Nephron progenitor cell (in vitro differentiated cells): ENCODE results near the gene BCKDHB.

Experiments
- DNase-seq: peaks from one replicate; pipeline ENCODE4 v3.0.0; 2021
- H3K27ac Mint-ChIP-seq: 2 replicates; pipeline ENCODE4 v1.8.0; 2021; ENCODE audit warnings: mild to moderate bottlenecking, moderate library complexity, mixed read lengths
- H3K27me3 Mint-ChIP-seq: 2 replicates; pipeline ENCODE4 v1.8.0; 2021; ENCODE audit warnings: mild to moderate bottlenecking, low read depth, mixed read lengths; ENCODE audit not compliant: poor library complexity
- H3K36me3 Mint-ChIP-seq: 2 replicates; pipeline ENCODE4 v1.8.0; 2021; ENCODE audit warnings: low read depth, mixed read lengths
- H3K4me1 Mint-ChIP-seq: 2 replicates; pipeline ENCODE4 v1.8.0; 2021; ENCODE audit warnings: mixed read lengths
- H3K4me3 Mint-ChIP-seq: 2 replicates; pipeline ENCODE4 v1.8.0; 2021; ENCODE audit warnings: mild to moderate bottlenecking, moderate library complexity, mixed read lengths
- H3K9me3 Mint-ChIP-seq: 2 replicates; pipeline ENCODE4 v1.8.0; 2021; ENCODE audit warnings: mild to moderate bottlenecking, moderate library complexity, mixed read lengths
- TF ChIP-seq, protein P1 (sequence below): fragments of 200-600 bp; sonication (generic); IDR thresholded peaks from 2 replicates; pipeline ENCODE4 v1.5.0; 2021; ENCODE audit warnings: antibody characterized with exemption

Gene BCKDHB

DNA sequence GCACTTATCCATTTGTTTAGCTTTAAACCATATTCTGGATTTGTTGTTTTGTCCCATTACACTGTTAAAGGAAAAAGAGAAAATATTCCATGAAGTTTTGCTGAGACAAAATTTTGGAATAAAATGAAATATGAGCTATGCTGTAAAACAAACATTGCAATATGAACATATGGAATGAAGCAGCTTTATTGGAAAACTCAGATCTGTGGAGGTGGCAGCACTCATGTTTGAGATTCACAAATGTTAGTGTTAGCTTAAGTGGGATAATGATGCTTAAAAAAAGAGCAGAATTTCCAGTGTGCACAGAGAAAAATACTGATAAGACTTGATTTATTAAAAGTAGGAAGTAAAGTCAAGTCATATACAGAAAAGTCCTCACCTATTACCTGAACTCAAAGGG, 196.2 kb downstream of the BCKDHB start:
- TF ChIP-seq, protein P1, sequence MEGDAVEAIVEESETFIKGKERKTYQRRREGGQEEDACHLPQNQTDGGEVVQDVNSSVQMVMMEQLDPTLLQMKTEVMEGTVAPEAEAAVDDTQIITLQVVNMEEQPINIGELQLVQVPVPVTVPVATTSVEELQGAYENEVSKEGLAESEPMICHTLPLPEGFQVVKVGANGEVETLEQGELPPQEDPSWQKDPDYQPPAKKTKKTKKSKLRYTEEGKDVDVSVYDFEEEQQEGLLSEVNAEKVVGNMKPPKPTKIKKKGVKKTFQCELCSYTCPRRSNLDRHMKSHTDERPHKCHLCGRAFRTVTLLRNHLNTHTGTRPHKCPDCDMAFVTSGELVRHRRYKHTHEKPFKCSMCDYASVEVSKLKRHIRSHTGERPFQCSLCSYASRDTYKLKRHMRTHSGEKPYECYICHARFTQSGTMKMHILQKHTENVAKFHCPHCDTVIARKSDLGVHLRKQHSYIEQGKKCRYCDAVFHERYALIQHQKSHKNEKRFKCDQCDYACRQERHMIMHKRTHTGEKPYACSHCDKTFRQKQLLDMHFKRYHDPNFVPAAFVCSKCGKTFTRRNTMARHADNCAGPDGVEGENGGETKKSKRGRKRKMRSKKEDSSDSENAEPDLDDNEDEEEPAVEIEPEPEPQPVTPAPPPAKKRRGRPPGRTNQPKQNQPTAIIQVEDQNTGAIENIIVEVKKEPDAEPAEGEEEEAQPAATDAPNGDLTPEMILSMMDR = no peak
- peaks cover 17% of the 10 kb centered on the region for H3K9me3 Mint-ChIP-seq
- no peak for DNase-seq
- H3K27ac Mint-ChIP-seq = no peak overlapping the region
- no peak overlapping the region for H3K4me3 Mint-ChIP-seq
- no peaks in the 10 kb centered on the region for H3K27me3 Mint-ChIP-seq
- H3K4me1 Mint-ChIP-seq = no peaks in the 10 kb centered on the region
- peaks cover 31% of the 10 kb centered on the region for H3K36me3 Mint-ChIP-seq

DNA sequence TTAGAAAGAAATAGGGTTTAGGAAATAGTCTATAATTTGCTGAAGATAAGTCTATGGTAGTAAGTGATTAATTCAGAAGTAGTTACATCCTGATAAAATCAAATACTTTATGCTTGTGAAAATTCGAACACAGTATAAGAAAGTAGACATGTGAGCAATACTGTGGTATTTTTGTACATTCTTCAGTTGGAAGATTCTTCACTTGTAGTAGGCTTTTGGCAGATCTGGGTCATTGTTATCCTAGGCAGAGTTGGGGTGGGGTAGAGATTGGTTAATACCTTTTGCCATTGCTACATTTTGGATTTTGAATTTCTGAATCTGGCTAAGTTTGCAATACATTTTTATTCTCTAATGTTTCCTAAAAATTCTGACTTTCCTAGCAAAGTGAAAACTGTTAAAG, 197.5 kb downstream of the BCKDHB start:
- DNase-seq = no peak
- H3K36me3 Mint-ChIP-seq = peaks cover 30% of the 10 kb centered on the region
- TF ChIP-seq, protein P1 = no peak
- no peak overlapping the region for H3K27ac Mint-ChIP-seq
- H3K4me1 Mint-ChIP-seq = no peaks in the 10 kb centered on the region
- no peak overlapping the region for H3K4me3 Mint-ChIP-seq
- H3K27me3 Mint-ChIP-seq = no peaks in the 10 kb centered on the region
- peaks cover 17% of the 10 kb centered on the region for H3K9me3 Mint-ChIP-seq

DNA sequence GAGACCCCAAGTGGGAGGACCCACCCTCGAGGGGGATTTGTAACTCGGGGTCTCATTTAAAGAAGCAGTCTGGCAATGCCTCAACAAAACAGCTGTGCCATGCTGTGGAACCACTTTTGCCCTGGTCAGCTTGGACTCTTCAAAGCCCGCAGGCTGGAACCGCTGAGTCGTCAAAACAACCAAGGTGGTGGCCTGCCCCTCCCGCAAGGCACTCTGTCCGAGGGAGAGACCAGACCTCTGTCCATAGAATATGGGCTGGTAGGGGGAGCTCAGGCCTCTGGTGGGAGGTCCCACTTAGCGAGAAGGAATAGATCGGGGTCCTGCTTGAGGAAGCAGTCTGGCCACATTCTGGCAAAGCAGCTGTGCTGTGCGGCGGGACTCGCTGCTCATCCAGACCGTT, 208.1 kb downstream of the BCKDHB start:
- TF ChIP-seq, protein P1 = no peak

DNA sequence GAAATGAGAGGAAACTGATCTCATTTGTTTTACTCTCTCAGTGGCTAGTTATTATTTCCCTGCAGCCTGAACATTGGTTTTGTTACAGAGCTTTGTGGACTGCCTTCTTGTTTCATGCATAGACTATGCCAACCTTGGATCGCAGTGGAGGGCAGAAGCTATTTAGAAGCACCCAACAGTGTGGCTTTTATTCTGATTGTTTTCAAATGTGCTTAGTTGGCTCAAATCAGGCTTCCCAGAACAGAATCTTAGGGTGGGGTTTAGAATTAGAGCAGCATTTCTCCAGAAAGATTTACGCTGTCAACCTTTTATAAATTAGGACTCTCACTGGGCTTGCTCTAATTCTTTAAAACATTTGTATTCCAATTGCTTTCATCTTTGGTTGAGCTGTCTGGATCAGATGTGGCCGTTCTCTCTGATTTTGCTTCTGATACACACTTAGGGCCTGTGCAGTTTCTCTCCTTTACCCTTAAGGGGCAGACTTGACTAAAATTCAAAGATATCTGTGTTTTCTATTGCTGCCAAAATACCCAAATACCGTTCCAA, 210.3 kb downstream of the BCKDHB start:
- TF ChIP-seq, protein P1 = no peak
- Mint-ChIP-seq H3K27ac (no peak overlapping the region), H3K9me3 (peaks cover 25% of the 10 kb centered on the region), H3K4me3 (no peak overlapping the region), H3K4me1 (no peaks in the 10 kb centered on the region), H3K36me3 (peaks cover 25% of the 10 kb centered on the region), H3K27me3 (peaks cover 5% of the 10 kb centered on the region)
- DNase-seq = no peak

More for the DNA sequence above, 208.1 kb downstream of the BCKDHB start:
- Mint-ChIP-seq H3K27me3 (peaks cover 8% of the 10 kb centered on the region), H3K27ac (no peak overlapping the region), H3K4me1 (no peaks in the 10 kb centered on the region), H3K9me3 (peaks cover 45% of the 10 kb centered on the region), H3K4me3 (no peak overlapping the region), H3K36me3 (peaks cover 47% of the 10 kb centered on the region)
- DNase-seq = no peak

DNA sequence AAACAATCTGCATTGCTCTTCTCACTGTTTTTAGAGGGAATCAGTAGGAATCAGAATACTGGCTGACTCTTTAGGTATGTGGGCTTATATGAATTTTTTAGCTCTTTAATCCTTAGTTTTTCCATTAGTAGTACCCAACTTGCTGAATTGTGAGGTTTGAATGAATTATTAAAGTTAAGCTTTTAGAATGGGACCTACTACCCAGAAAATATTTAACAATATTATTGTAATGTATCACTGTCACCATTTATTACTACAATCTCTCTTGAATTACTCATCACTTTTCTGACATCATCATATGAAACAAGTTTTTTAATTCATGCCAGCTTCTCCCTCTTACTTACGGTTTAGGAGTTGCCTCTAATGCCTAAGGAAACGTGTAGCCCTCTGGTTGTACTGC, 212.7 kb downstream of the BCKDHB start:
- Mint-ChIP-seq H3K4me3 (no peak overlapping the region), H3K4me1 (no peaks in the 10 kb centered on the region), H3K27ac (no peak overlapping the region), H3K9me3 (peaks cover under 1% of the 10 kb centered on the region), H3K36me3 (peaks cover under 1% of the 10 kb centered on the region), H3K27me3 (peaks cover 4% of the 10 kb centered on the region)
- TF ChIP-seq, protein P1 = no peak
- no peak for DNase-seq

DNA sequence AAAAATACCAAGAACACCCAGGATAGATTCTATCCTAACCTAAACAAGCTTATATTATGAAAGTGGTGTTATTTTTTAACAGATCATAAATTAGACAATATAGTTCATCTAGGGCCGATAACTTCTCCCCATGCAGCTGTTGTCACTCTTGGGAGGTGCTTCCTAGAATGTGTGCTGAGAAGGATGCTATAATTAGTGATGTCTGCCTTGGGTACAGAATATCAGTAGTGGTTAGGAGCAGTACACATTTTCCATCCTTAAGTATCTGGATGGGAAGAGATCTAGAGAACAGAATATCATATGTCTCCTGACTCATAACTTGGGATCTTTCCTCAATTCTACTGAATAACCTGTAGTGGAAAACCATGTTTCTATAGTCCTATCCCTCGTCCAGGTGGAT, 214.5 kb downstream of the BCKDHB start:
- DNase-seq = no peak
- H3K36me3 Mint-ChIP-seq = no peaks in the 10 kb centered on the region
- TF ChIP-seq, protein P1 = no peak
- H3K27ac Mint-ChIP-seq = no peak overlapping the region
- no peaks in the 10 kb centered on the region for H3K4me1 Mint-ChIP-seq
- H3K27me3 Mint-ChIP-seq = peaks cover 4% of the 10 kb centered on the region
- no peak overlapping the region for H3K4me3 Mint-ChIP-seq
- no peaks in the 10 kb centered on the region for H3K9me3 Mint-ChIP-seq
